ENCODE data around the gene VPS8.

The VPS8 gene

DNA sequence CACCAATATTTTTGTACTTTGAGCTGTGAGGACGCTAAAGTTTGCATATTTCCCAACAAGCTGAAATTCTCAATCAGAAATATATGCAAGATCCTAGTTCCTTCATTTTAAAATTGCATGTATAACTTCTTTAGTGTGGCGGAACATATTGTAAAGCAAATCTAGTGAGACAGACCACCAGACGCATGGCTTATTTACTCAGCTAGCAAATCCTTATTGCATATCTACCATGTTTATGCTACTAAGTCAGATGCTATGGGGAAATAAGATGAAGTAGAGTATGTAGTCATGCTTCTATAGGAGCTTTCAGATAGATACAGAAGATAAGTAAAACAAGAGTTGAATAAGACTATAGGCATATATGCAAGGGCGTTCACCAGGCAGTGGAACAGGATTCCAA lies 278.8 kb downstream of the VPS8 start:
- no peak for DNase-seq (ENCODE audit: low spot score)

DNA sequence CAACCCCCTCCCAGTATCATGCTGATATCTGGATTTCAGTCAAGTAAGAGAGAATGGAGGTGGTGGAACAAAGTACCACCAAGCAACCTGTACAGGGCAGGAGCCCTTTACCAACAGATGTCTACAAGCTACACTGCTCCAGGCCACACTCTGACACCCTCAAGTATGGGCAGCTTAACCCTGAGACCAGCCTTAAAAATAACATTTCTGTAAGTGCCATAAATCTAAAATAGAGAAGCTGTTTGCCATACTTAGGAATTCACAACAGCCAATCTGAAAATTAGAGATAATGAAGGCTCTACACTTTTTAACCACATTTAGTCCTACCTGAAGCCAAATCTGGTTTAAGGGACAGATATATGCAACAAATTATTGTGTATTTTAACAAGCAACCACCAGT lies 281.1 kb downstream of the VPS8 start:
- DNase-seq (ENCODE audit: low spot score) = no peak

DNA sequence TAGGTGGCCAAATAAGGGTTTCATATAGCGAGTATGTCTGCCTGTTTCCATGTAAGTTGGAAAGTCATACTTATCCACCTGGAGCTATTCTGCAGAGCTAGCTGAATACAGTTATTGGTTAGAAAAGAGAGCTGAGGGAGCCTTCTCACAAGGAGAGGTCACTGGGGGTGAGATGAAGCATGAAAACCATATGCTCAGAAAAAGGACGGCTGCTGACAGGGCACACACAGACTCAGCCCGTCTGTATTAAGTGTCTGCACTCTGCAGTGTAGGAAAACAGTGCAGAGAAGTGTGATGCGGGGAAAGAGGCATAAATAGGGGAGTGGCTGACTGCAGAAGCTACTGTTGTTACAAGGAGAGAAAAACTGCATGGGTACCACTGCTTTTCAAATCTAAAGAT lies 282.7 kb downstream of the VPS8 start:
- no peak for DNase-seq (ENCODE audit: low spot score)
